Loucy (cell line): ENCODE results near the gene ACTRT2.

Source experiments
- H2AFZ ChIP-seq: fragments of 200-600 bp; sonication (generic); 2 replicates; pipeline ENCODE4 v1.6.0; 2016; ENCODE audit warnings: antibody characterized with exemption, mild to moderate bottlenecking, low read length, moderate library complexity
- H3F3A ChIP-seq: fragments of 200-600 bp; 2 replicates; pipeline ENCODE4 v1.6.0; 2016; ENCODE audit warnings: antibody characterized with exemption, low read depth, mild to moderate bottlenecking
- H3K27me3 ChIP-seq: fragments of 200-600 bp; sonication (generic); 2 replicates; pipeline ENCODE4 v1.6.1; 2014; ENCODE audit warnings: low read length, mild to moderate bottlenecking; ENCODE audit not compliant: insufficient read depth, poor library complexity, severe bottlenecking
- H3K36me3 ChIP-seq: fragments of 200-600 bp; sonication (generic); 2 replicates; pipeline ENCODE4 v1.6.1; 2016; ENCODE audit warnings: low read length; ENCODE audit not compliant: insufficient read depth
- H3K4me1 ChIP-seq: fragments of 200-600 bp; sonication (generic); 2 replicates; pipeline ENCODE4 v1.5.1; 2014; ENCODE audit warnings: low read length, mild to moderate bottlenecking; ENCODE audit not compliant: insufficient read depth, poor library complexity, severe bottlenecking
- H3K4me2 ChIP-seq: fragments of 200-600 bp; sonication (generic); 2 replicates; pipeline ENCODE4 v1.6.0; 2014; ENCODE audit warnings: antibody characterized with exemption, low read length, low read depth, mild to moderate bottlenecking; ENCODE audit not compliant: poor library complexity, severe bottlenecking
- H3K4me3 ChIP-seq: fragments of 200-600 bp; sonication (generic); 2 replicates; pipeline ENCODE4 v1.5.1; 2014; ENCODE audit warnings: low read length, mild to moderate bottlenecking, mixed read lengths; ENCODE audit not compliant: poor library complexity, severe bottlenecking
- H3K79me2 ChIP-seq: fragments of 200-600 bp; sonication (generic); 2 replicates; pipeline ENCODE4 v1.6.1; 2014; ENCODE audit warnings: low read length; ENCODE audit not compliant: insufficient read depth
- H3K9ac ChIP-seq: fragments of 200-600 bp; sonication (generic); 2 replicates; pipeline ENCODE4 v1.6.0; 2014; ENCODE audit warnings: mild to moderate bottlenecking, low read depth, low read length, moderate library complexity; ENCODE audit not compliant: poor library complexity, severe bottlenecking
- H3K9me2 ChIP-seq: fragments of 200-600 bp; sonication (generic); replicated peaks from 2 replicates; pipeline ENCODE4 v1.6.1; 2016; ENCODE audit warnings: low read depth, low read length, mixed read lengths
- H3K9me3 ChIP-seq: fragments of 200-600 bp; sonication (generic); 2 replicates; pipeline ENCODE4 v1.6.1; 2014; ENCODE audit warnings: mild to moderate bottlenecking, antibody characterized with exemption, low read length, low read depth; ENCODE audit not compliant: insufficient read depth
- H4K20me1 ChIP-seq: fragments of 200-600 bp; sonication (generic); 2 replicates; pipeline ENCODE4 v1.6.0; 2014; ENCODE audit warnings: antibody characterized with exemption, low read length, mild to moderate bottlenecking; ENCODE audit not compliant: insufficient read depth, poor library complexity, severe bottlenecking
- CTCF ChIP-seq: fragments of 200-600 bp; sonication (generic); conservative IDR thresholded peaks from 2 replicates; pipeline ENCODE4 v1.5.1; 2014; ENCODE audit warnings: mild to moderate bottlenecking, antibody characterized with exemption, low read length
- EZH2phosphoT487 ChIP-seq: fragments of 200-600 bp; IDR thresholded peaks from 2 replicates; pipeline ENCODE4 v1.6.1; 2018; ENCODE audit warnings: antibody characterized with exemption, mild to moderate bottlenecking, moderate library complexity, borderline replicate concordance

Gene ACTRT2

GRCh38 chr1:2975466-2976179, 45.6 kb upstream of the ACTRT2 start:
- Histone ChIP-seq H3K79me2 (no peaks in the 10 kb centered on the region), H3K27me3 (no peaks in the 10 kb centered on the region), H3K9me2 (no peaks in the 10 kb centered on the region), H3K4me2 (no peak overlapping the region), H3K9ac (no peak overlapping the region), H3K4me1 (peaks cover 18% of the 10 kb centered on the region), H3K36me3 (no peaks in the 10 kb centered on the region), H3F3A (no peaks in the 10 kb centered on the region), H3K9me3 (no peaks in the 10 kb centered on the region), H4K20me1 (no peaks in the 10 kb centered on the region), H3K4me3 (no peak overlapping the region), H2AFZ (no peak overlapping the region)
- TF ChIP-seq CTCF (no peak), EZH2phosphoT487 (no peak)

- Histone ChIP-seq H3K79me2 (no peaks in the 10 kb centered on the region), H3K9me2 (no peaks in the 10 kb centered on the region), H3K9ac (no peak overlapping the region), H3K4me2 (no peak overlapping the region), H3K36me3 (no peaks in the 10 kb centered on the region), H3K4me3 (no peak overlapping the region), H3F3A (no peaks in the 10 kb centered on the region), H4K20me1 (no peaks in the 10 kb centered on the region), H3K9me3 (no peaks in the 10 kb centered on the region), H3K27me3 (no peaks in the 10 kb centered on the region), H3K4me1 (peaks cover 18% of the 10 kb centered on the region), H2AFZ (no peak overlapping the region)
- no peak for TF ChIP-seq EZH2phosphoT487
- no peak for TF ChIP-seq CTCF
These were observed 45.1 kb upstream of the ACTRT2 start for GRCh38 chr1:2976180-2976562.

- H2AFZ ChIP-seq: no peak overlapping the region
- H3K9me2 ChIP-seq: no peaks in the 10 kb centered on the region
- H3K9ac ChIP-seq: no peak overlapping the region
- peaks cover 13% of the 10 kb centered on the region for H3K4me1 ChIP-seq
- no peak overlapping the region for H3K4me3 ChIP-seq
- H3F3A ChIP-seq: no peaks in the 10 kb centered on the region
- TF ChIP-seq CTCF (no peak), EZH2phosphoT487 (no peak)
- H3K79me2 ChIP-seq: no peaks in the 10 kb centered on the region
- H3K27me3 ChIP-seq: no peaks in the 10 kb centered on the region
- no peaks in the 10 kb centered on the region for H4K20me1 ChIP-seq
- H3K36me3 ChIP-seq: no peaks in the 10 kb centered on the region
- no peak overlapping the region for H3K4me2 ChIP-seq
- H3K9me3 ChIP-seq: no peaks in the 10 kb centered on the region
These were observed 43.2 kb upstream of the ACTRT2 start for GRCh38 chr1:2977886-2978611.
